Activated CD8-positive, alpha-beta memory T cell treated with anti-CD3 and anti-CD28 coated beads, Interleukin-2, amount 50 U/mL, for 24 hours (primary cell): ENCODE measurements around the gene EVC2.
"Not testable (repeated sequence)": the region's sequence is repeated elsewhere in the genome, so short reads cannot be mapped to it uniquely, and the experiment has no call there.

Source experiments
- DNase-seq: peaks from one replicate; pipeline ENCODE4 v3.0.0-alpha.2; 2020; ENCODE audit errors: extremely low read depth

EVC2 gene

DNA sequence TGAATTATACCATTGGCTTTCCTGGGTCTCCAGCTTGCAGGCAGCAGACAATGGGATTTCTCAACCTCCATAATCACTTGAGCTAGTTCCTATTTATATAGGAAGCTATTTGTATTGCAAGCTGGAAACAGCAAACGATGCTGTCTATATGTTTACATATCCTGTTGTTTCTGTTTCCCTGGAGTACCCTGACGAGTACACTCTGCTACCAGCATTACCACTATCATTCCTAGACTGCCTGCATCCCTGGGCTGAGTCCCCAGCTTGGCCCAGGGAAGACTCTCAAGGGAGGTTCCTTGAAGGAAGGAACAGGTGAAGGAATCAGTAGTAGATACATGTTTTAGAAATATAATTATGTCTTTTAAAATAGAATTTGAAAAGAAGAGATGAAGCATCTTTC is 81.4 kb downstream of the EVC2 start:
- DNase-seq = no peak

DNA sequence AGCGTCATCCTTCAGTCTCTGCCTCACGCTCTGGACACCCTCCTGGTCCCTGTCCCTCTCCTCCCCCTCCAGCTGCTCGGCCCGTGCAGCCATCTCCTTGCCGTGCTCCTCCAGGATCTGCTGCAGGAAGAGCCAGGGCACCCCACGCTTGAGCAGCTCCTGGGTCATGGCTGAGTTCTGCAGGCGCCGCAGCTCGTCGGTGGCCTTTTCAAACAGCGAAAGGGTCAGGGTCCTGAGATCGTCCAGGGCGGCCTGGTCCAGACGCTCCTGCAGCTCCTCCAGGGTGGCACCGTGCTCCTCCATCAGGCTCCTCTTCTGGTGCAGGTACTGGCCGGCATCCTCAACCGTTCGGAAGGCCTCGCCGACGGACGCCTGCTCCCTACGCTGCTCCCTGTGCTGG is 85.8 kb downstream of the EVC2 start:
- DNase-seq = no peak

DNA sequence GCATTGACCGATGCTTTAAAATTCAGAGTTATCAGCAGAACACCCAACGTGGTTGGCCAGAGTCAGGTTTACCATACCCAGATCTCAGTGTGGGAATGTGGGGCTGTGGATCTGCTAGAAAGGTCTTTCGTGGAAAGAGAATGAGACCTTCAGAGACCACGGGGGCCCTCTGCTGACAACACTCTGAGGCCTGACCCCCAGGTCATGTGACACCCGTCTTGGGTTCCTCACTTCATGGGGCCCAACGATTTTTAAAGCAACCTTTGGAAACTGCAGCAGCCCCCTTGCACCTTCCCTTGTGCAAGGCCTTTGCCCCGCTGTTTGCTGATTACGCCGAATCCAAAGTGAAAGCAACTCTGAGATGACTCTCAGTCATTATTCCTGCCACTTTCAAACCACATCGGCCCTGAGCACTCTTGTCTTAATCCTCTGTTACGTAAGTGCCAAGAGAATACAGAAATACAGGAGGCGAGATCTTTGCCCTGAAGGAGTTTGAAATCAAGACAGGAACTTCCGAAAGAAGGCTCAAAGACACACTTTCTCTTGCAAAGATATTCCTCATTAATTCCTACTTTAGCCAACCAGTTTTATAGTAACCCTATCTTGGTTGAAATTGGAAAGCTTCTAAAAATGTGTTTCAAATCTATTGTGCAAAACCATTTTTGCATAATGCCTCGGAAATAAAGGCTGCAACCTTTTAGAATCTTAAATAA is 88.3 kb downstream of the EVC2 start:
- no peak for DNase-seq

- no peak for DNase-seq
These were observed 90.1 kb downstream of the EVC2 start for GRCh38 chr4:5618051-5618960.

DNA sequence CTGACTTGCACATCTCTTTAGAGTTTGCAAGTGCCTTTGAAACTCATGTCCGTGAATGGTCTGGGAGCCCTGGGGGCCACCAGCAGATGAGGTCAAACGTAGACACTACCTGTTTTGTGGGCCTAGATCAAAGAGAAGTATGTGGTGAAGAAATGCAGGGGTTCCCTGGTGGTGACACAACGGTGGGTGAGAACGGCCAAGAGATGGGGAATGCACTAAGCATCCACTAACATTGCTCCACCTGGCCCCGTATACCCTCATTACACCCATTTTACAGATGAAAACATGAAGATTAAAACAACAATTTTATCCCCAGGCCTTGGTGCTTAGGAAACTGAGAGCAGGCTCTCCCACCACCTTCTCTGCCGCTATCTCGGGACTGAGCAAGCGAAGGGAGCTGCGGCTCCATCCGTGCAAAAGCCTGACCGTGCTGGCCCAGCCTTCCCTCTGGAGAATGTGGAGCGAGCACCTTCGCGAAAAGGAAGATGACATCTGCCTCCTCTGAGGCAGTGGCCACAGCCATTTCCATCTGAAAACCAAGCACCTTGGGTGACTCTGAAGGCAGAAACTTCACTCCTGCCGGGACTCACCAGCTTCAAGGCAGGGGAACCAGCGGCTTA is 91.9 kb downstream of the EVC2 start:
- DNase-seq = no peak

DNA sequence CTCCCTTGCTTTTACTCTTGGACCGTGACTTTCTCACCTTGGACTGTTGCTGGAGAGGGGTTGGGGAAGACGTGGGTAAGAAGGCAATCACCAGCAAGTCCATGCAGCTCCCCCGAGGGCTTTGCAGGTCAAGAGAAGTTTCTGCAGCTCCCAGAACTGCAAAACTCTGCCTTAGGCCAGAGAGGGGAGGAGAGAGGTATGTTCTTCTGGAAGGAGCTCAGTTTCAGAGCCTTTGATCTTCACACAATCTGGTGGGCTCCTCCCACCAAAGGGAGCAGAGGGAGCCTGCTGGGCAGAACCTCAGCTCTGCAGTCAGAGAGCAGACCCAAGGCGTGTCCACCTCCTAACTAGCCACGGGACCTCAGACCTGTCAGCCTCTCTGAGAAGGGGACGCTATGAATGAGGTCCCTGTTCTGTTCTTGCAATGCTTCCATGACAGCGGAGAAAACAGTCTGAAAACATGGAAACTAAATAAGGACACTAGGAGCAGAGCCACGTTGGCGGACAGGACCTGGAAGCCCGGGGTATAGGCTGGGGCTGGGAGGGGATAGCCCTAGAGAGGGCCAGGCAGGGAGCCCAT is 92.8 kb downstream of the EVC2 start:
- DNase-seq = no peak

DNA sequence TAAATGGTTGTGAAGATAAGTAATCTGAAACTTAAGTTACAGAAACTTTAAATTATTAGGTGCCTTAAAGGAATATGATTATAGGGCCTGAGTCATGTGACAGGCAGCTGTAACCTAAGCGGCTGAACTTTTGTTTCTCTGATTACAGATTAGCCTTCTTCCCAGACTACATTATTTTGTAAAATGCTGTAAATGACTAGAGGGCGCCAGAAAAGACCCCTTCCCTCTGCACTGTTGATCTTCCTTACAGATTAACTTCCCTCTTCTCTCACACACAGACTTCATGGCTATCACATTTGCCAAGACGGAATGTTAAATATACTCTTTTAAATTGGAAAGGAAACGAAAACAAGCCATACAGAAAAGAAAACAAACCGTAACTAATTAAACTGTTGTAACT is 96.6 kb downstream of the EVC2 start:
- DNase-seq = no peak

- no peak for DNase-seq
These were observed 98.9 kb downstream of the EVC2 start for GRCh38 chr4:5609306-5610007.

- not testable (repeated sequence) for DNase-seq
These were observed 114.5 kb downstream of the EVC2 start for GRCh38 chr4:5593828-5594227.

- DNase-seq = no peak
These were observed 116.1 kb downstream of the EVC2 start for GRCh38 chr4:5592272-5592671.

GRCh38 chr4:5589495-5589894 is 118.9 kb downstream of the EVC2 start:
- DNase-seq = no peak

DNA sequence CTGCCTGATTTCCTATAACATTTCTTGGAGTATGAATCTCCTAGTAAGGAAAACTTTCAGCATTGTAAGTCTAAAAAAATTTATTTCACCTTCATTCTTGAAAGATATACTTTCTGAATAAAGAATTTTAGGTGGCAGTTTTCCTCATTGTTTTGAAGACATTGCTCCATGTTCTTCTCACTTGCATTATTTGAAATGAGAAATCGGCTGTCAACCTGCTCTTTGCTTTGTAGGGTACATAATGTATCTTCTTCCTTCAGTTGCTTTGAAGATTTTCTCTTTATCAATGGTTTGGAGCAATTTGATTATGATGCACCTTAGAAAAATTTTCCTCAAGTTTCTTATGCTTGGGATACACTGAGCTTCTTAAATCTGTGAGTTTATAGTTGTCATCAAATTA is 120.3 kb downstream of the EVC2 start:
- no peak for DNase-seq

DNA sequence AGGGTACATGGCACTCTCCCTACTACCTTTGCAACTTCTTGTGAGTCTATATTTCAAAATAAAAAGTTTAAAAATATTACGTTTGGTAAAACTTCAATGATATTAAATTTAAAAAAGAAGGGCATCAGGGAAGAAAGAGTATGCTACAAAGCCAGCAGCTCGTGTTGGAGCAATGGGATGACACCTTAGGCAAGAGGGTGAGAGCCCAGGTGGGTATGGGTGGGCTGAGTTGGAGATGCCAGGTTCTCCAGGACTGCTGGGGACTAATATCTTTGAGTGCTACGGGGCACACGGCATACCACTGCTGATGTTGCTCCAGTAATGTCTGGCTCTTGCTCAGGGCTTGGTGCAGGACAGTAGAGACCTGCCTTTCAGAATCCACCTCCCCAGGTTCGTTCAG is 132.4 kb downstream of the EVC2 start:
- no peak for DNase-seq

DNA sequence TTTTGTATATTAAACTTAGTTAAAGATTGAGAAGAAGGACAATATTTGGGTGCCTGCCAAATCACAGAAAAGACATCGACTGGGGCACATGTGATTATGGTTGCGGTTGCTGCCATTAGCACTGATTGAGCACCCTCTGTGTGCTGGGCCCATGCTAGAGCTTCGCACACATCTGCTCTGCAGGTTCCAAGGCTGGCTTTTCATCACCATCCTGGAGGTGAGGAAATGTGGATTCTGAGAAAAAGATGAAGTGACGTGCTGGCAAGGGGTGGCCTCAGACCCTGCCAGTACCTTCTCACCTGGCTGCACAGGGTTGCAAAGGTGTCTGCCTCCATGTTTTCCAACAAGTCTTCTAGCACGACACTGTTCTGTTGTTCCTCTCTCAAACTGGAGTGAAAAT is 134.0 kb downstream of the EVC2 start:
- no peak for DNase-seq

GRCh38 chr4:5573965-5574364 is 134.4 kb downstream of the EVC2 start:
- DNase-seq = no peak

- DNase-seq = no peak
These were observed 135.6 kb downstream of the EVC2 start for GRCh38 chr4:5572751-5573150.

- DNase-seq = no peak
These were observed 136.2 kb downstream of the EVC2 start for GRCh38 chr4:5572114-5572513.

DNA sequence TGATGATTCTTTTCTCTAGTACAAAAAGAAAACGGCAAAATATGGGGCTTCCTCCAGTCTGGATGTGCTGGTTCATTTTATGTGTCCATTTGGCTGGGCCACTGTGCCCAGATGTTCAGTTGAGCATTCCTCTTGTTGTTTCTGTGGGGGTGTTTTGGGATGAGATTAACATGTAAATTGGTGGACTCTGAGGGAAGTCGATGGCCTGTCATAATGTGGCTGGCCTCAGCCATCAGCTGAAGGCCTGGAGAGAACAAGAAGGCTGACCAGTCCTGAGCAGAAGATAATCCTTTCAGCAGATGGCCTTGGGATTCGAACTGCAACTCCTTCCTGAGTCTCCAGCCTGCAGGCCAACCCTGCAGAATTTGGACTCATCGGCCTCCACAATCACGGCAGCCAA is 136.7 kb downstream of the EVC2 start:
- no peak for DNase-seq

GRCh38 chr4:5569451-5569850 is 138.9 kb downstream of the EVC2 start:
- DNase-seq = no peak

- DNase-seq = no peak
These were observed 139.4 kb downstream of the EVC2 start for GRCh38 chr4:5568931-5569330.

DNA sequence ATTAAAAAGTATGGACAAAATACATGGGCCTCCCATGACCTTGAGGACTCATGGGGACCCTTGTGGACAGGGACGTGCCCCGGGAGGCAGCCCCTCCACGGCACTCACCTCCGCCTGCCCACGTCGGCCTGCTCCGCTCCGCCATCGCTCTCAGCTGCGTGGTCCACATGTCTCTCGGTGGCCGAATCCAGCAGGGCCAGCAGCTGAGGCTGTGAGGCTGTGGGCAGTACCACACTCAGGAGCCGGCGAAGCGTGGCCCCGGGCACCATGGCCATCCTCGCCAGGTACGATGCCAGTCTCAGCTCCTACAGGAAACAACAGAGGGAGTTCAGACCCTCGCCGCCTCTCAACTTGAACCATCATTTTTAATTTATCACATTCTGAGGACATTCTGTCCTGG is 140.0 kb downstream of the EVC2 start:
- no peak for DNase-seq

DNA sequence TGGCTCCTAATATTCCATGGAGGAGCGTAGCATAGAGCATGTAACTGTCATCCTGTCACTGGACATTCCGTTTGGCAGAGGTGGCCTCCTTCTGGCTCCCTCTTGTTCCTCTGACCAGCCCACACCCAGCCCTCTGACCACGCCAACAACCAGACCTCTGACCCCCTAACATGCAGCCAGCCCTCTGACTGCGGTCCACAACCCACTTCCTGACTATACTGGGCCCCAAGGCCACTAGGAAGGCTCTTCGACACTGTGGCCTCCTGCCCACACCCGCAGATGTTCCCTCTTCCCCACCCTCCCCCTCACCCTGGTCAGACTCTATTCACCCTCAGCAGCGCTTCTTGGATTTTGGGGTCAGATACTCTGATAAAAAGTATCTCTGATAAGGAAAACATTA is 141.4 kb downstream of the EVC2 start:
- DNase-seq = no peak
